HG03135 (cell line): Measurements from ENCODE around the gene EXD1.
"Not testable (repeated sequence)": the region's sequence is repeated elsewhere in the genome, so short reads cannot be mapped to it uniquely, and the experiment has no call there.

Experiments used
- ATAC-seq: cut with Tn5 transposase; IDR thresholded peaks from one replicate; pipeline ENCODE4 v1.9.1; 2021; ENCODE audit warnings: mild to moderate bottlenecking, moderate library complexity; ENCODE audit not compliant: unreplicated experiment

EXD1 gene

DNA sequence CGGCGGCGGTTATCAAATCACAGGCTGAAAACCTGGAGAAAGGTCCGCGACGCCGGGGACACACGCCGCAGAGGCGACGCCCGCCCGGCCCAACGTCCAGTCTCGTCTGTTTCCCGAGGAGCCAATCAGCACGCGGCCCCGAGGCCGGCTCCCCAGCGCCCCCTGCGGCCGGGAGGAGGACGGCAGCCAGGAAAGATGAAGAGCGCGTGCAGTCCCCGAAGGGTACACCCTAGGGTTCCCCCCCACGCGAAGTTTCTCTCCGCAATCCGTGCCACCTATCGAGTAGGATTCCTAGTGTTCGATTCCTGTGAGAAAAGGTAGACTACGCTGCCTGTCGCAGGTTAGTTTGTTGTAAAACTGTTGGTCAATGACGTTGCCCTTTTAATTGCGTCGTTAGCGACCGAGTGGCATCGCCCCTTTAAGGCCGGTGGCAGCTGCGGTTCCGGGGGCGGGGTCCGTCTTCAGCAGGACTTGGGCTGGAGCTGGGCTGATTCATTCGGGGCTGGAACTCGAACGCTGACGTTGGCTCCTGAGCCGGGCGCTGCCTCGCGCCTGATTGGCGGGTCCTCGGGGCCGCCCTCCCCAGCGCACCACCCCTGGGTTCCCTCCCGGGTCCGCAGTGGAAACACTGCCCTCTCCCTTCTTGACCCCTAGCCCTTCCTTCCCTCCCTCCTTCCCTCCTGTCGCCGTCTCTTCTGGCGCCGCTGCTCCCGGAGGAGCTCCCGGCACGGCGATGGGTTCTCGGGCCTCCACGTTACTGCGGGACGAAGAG lies at the start of gene EXD1, which contains the start of gene CHP1:
Gene EXD1, minus strand, starts transcription at position 108 of the 772 bp plus-strand sequence. CDS start 4,182 bp downstream, outside the sequence.
Gene CHP1, plus strand, starts transcription at position 619 of the 772 bp plus-strand sequence. Its CDS starts 115 bp downstream, at position 734.
- ATAC-seq = peak; percentile 94

- ATAC-seq = no peak
These were observed 49.2 kb upstream of the EXD1 start for GRCh38 chr15:41279535-41280283.

GRCh38 chr15:41278319-41278718 lies 47.8 kb upstream of the EXD1 start:
- no peak for ATAC-seq

- ATAC-seq = no peak
These were observed 46.3 kb upstream of the EXD1 start for GRCh38 chr15:41276831-41277230.

DNA sequence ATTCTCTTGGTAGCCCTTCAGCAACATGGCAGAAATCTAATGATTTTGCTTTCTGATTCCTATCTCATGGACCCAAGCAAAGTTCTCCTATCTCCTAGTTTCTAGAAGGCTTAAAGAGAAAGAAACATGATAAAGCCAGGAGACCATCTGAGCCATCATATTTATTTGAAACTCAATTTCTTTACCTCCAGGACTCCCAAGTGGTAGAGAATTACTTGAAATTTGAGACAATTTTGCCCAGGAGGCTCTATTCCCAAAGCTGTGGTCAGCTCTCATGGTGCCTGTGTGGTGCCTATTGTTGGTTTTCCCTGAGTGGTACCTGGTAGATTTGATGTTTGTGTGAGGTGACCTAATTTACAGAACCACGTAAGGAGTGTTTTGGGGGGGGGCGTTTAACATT lies 39.3 kb upstream of the EXD1 start:
- ATAC-seq = no peak

GRCh38 chr15:41263891-41264351 lies 33.4 kb upstream of the EXD1 start:
- ATAC-seq = no peak

DNA sequence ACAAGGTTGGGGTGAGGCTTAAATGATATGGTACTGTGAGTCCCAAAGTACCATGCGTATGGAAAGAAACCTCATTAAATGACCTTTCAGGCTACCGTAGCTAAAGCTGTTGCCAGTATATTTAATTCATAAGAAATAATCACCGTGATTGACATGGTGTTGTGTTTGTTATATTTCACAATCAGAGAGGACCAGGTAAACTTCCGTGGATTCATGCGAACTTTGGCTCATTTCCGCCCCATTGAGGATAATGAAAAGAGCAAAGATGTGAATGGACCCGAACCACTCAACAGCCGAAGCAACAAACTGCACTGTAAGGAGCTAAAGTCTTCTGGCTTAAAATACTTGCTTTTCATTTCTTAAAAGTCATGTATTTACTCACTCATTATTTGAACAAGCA lies 32.0 kb upstream of the EXD1 start:
- no peak for ATAC-seq

DNA sequence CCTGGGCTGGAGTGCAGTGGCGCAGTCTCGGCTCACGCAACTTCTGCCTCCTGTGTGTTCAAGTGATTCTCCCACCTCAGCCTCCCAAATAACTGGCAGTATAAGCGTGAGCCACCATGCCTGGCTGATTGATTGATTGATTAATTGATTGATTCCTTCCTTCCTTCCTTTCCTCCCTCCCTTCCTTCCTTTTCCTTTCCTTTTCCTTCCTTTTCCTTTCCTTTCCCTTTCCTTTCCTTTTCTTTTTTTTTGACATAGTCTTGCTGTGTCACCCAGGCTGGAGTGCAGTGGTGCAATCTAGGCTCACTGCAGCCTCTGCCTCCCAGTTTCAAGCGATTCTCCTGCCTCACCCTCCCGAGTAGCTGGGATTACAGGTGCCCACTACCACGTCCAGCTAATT lies 30.4 kb upstream of the EXD1 start:
- ATAC-seq = not testable (repeated sequence)

DNA sequence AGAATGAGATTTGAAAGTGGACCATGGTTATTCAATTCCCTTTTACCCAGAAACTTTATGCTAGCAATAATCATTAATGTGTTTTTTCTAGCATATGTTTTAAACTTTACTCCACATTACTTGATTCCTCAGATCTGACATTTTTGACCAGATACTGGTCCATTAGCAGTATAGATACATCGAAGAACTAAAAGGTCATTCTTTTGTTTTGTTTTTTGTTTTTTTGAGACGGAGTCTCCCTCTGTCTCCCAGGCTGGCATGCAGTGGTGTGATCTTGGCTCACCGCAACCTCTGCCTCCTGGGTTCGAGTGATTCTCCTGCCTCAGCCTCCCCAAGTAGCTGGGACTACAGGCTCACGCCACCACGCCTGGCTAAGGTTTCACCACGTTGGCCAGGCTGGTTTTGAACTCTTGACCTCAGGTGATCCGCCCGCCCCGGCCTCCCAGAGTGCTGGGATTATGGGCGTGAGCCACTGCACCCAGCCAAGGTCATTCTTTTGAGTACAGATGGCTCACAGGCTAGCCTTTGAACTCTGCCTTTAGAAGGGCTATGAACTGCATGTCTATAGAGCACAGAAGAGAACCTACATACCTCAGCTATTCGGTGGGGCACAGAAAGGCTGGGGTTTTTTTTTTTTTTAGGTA lies 29.1 kb upstream of the EXD1 start:
- no peak for ATAC-seq

- ATAC-seq = no peak
These were observed 28.4 kb upstream of the EXD1 start for GRCh38 chr15:41258750-41259471.

DNA sequence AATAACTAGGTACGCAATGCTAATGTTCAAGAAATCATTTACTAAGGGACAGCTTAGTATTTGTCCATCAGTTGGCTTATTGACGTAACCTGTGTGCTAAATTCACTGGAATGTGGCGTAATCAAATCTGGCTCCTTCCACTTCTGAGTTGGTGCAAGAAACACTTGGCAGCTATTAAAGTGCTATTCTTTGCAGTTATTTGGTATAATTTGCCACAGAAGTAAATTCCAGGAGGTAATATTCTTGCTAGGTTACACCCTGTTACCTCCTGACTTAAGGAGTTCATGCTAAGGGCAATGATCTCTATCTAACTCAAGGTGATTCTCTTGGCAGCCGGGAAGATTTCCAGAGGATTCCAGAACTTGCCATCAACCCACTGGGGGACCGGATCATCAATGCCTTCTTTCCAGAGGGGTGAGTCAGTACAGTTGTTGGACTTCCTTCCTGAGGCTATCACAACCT lies 26.1 kb upstream of the EXD1 start:
- no peak for ATAC-seq

DNA sequence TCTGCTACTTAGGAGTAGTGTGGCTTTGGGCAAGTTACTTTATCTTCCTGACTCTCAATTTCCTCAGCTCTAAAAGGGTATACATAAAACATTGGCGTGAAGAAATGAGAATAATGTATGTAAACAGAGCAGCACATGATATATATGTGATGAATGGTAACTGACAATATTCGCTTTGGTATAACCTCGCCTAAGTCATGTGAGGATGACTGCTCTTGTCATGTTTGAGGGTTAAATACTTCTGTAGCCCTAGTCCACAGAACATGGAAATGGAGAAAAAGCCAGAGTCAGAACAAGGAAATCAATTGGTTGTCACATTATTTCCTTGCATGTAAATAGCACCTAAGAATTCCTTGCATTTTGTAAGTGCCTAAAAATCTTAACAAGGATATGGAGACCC lies 25.5 kb upstream of the EXD1 start:
- no peak for ATAC-seq

- no peak for ATAC-seq
These were observed 24.0 kb upstream of the EXD1 start for GRCh38 chr15:41254560-41254959.

- ATAC-seq = no peak
These were observed 20.9 kb upstream of the EXD1 start for GRCh38 chr15:41251411-41251810.

DNA sequence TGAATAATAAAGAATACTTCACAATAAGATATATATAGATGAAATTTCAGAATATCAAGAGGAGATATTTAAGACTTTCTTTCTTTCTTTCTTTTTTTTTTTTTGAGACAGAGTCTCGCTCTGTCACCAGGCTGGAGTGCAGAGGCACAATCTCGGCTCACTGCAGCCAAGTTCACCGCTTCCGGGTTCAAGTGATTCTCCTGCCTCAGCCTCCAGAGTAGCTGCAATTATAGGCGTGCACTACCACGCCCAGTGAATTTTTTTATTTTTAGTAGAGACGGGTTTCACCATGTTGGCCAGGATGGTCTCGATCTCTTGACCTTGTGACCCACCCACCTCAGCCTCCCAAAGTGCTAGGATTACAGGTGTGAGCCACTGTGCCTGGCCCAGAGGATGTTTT lies 20.2 kb upstream of the EXD1 start:
- not testable (repeated sequence) for ATAC-seq

GRCh38 chr15:41241221-41241964 lies 10.8 kb upstream of the EXD1 start:
- ATAC-seq = no peak

DNA sequence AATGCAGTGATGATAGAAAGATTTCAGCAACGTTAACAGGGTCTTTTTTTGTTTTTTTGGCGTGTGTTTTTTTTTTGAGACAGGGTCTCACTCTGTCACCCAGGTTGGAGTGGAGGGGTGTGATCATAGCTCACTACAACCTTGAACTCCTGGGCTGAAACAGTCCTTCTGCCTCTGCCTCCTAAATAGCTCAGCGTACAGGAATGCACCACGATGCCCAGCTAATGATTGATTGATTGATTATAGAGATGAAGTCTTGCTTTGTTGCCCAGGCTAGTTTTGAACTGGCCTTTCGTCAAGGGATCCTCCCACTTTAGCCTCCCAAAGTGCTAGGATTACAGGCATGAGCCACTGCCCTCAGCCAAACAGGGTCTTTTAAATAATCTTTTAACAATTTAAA lies 7.5 kb upstream of the EXD1 start:
- ATAC-seq = no peak

DNA sequence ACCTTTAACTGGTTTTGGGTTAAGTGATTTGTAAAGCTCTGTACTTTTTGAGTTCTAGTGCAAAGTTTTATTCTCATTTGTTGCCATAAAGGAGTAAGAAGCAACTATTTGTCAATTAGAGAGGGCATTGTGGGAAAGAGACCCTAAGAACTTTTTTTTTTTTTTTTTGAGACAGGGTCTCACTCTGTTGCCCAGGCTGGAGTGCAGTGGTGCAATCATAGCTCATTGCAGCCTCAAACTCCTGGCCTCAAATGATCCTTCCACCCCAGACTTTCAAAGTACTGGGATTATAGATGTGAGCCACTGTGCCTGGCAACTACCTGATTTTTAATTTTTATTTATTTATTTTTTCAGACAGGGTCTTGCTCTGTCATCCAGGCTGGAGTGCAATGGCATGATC lies 5.4 kb upstream of the EXD1 start:
- ATAC-seq = no peak

DNA sequence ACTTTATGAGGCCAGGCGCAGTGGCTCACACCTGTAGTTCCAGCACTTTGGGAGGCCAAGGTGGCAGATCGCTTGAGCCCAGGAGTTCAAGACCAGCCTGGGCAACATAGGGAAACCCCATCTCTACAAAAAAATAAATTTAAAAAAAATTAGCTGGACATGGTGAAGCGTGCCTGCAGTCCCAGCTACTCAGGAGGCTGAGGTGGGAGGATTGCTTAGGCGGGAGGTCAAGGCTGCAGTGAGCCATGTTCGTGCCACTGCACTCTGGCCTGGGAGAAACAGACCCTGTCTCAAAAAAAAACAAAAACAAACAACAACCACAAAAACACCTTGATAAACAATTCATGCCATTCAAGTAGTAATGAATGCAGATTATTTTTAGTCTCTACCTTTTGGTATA lies 4.7 kb upstream of the EXD1 start:
- not testable (repeated sequence) for ATAC-seq

- ATAC-seq = no peak
These were observed 2.8 kb upstream of the EXD1 start for GRCh38 chr15:41233367-41233771.
